Choroid plexus epithelial cell (primary cell): Measurements from ENCODE around the gene PCSK9.

Experiments used
- DNase-seq: peaks from one replicate; pipeline ENCODE4 v3.0.0-alpha.2; 2010; ENCODE audit warnings: low read depth
- H3K4me3 ChIP-seq: 2 replicates; pipeline ENCODE4 v1.5.1; 2011; ENCODE audit warnings: low read depth, mild to moderate bottlenecking, control low read depth, low read length, moderate library complexity
- TF ChIP-seq, protein P1 (sequence below): conservative IDR thresholded peaks from 2 replicates; pipeline ENCODE4 v1.5.1; 2011; ENCODE audit warnings: low read depth, mild to moderate bottlenecking, control low read depth, inconsistent platforms, low read length, moderate library complexity

Gene PCSK9

DNA sequence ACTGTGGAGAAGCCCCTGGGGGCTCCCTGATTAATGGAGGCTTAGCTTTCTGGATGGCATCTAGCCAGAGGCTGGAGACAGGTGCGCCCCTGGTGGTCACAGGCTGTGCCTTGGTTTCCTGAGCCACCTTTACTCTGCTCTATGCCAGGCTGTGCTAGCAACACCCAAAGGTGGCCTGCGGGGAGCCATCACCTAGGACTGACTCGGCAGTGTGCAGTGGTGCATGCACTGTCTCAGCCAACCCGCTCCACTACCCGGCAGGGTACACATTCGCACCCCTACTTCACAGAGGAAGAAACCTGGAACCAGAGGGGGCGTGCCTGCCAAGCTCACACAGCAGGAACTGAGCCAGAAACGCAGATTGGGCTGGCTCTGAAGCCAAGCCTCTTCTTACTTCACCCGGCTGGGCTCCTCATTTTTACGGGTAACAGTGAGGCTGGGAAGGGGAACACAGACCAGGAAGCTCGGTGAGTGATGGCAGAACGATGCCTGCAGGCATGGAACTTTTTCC lies 24.8 kb downstream of the PCSK9 start:
- TF ChIP-seq, protein P1, sequence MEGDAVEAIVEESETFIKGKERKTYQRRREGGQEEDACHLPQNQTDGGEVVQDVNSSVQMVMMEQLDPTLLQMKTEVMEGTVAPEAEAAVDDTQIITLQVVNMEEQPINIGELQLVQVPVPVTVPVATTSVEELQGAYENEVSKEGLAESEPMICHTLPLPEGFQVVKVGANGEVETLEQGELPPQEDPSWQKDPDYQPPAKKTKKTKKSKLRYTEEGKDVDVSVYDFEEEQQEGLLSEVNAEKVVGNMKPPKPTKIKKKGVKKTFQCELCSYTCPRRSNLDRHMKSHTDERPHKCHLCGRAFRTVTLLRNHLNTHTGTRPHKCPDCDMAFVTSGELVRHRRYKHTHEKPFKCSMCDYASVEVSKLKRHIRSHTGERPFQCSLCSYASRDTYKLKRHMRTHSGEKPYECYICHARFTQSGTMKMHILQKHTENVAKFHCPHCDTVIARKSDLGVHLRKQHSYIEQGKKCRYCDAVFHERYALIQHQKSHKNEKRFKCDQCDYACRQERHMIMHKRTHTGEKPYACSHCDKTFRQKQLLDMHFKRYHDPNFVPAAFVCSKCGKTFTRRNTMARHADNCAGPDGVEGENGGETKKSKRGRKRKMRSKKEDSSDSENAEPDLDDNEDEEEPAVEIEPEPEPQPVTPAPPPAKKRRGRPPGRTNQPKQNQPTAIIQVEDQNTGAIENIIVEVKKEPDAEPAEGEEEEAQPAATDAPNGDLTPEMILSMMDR: no peak
- H3K4me3 ChIP-seq: no peak overlapping the region
- no peak for DNase-seq

DNA sequence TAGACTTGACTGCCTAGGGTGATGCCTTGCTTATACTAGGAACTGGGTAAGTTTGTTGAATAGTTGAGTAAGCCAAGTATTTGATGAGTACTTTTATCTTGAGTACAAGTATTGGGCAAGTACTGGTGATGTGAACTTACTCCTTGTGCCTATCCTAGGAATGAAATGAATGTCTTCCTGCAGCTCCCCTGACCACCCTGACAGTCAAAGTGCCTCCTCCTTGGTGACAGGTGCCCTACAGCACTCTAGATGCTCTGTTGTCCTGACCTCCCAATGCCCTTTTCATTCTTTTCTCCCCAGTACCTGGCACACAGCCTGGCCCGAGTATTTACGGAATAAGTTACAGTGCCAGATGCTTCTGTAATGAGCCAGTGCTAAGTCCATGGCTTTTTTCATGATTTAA lies 25.5 kb downstream of the PCSK9 start:
- TF ChIP-seq, protein P1: no peak

DNA sequence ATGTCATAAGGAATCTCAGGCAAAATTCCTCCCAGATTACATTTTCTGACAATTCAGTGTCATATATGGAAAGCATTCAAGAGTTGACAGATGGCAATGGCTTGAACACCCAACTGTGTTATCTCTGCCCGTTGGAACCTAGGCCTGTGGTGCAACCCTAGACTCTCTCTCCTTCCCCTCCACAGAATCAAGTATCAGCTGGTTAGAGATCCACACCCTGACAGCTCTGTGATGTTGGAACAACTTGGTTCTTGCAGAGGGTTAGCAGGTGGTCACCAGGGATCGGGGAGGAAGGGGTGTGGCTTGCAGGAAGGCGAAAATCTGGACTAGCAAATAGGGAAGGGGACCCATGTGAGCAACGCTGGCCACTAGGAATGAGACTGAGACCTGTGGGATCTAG lies 26.3 kb downstream of the PCSK9 start:
- no peak for DNase-seq
- TF ChIP-seq, protein P1: no peak
- H3K4me3 ChIP-seq: no peak overlapping the region

More for the DNA sequence above, 25.5 kb downstream of the PCSK9 start:
- peak; percentile 84 for DNase-seq
- no peak overlapping the region for H3K4me3 ChIP-seq

DNA sequence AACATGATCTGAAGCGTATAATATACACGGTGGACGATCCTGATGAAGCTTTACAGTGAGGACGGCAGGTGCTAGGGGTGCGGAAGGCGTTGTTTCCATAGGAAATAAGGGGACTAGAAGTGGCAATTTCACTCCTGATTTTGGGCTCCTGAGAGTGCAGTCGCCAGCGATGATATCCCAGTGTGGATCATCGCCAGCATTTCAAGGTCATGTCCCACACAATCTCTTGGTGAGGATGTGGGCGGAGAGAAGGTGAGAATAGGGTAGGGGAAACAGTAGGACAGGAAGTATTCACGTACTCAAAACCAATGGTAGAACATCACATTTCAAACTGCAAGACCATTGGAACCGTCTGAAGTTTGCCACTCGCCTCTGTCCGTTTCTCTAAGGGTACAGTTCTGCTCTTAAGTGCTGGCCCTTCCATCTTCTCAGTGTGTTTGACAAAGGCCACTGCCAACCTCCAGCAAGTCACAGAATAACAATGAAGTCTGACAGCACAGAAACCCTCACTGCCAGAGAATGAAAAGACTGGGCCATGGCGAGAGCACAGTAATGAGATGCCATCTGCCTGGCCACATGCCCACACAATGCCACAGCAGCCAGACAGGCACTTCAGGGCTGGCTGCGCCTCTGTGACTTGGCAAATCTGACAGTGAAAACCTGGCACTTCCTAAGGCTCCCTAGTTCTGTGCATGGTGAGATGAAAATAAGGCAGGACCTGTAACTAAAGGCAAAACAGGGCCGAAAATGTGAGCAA lies 27.9 kb downstream of the PCSK9 start:
- H3K4me3 ChIP-seq: no peak overlapping the region
- TF ChIP-seq, protein P1: no peak
- DNase-seq: no peak

DNA sequence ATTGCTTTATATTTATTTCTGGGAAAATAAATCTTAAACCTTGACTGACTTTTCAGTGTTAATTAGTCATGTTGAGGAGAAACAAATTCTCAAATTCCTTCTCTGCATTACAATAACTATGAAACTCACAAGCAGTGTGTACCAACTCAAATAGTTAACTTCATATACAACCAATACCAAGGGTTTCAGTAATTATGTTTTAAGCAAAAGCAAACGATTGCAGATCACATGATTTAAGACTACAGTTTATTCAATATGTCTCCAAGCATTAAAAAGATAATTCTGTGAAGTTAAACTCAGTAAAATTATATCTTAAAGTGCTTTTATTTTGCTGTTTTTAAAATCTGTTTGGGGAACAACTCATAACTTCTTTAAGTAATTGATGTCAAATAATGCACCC lies 28.6 kb downstream of the PCSK9 start:
- no peak overlapping the region for H3K4me3 ChIP-seq
- no peak for DNase-seq
- TF ChIP-seq, protein P1: no peak

DNA sequence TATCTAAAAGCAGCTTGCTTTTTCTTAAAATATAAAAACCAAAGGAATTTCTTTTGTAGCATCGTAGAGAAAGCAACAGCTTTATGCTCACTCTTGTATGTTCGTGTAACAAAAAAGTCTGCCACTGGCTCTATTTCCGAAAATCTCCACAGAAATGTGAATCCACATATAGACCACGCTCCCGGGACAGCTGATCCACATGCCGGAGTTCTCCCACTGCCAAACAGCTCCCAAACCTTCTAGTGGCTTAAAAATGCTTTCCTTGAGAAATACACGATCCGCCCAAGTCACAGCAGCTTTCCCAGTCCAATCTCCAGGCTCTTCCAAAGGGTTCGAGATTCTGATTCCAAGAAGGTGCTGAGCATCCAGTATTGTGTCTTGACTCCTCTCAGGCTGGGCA lies 29.3 kb downstream of the PCSK9 start:
- no peak overlapping the region for H3K4me3 ChIP-seq
- TF ChIP-seq, protein P1: no peak
- DNase-seq: no peak

DNA sequence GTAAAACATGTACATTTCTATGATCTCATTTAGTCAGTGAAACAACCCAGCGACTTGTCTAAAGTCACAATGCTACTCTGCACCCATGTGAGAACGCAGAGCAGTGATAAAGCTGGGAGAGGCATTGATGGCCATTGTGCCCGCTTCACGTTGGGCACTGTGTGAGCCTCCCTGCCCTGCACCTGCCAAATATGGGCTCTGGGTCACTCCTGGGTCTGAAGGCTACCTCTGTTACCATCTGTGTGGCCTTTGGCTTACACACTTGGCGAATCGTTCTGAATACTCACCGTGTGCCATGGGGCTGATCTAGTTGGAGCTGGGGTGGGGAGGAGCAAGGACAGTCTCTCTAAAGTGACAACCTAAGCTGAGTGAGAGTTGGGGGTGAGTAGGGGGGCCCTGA lies 29.9 kb downstream of the PCSK9 start:
- TF ChIP-seq, protein P1: no peak
- no peak overlapping the region for H3K4me3 ChIP-seq
- no peak for DNase-seq
